Endothelial cell of umbilical vein (primary cell): Measurements from ENCODE around the gene ELMO2. TPM values are rescaled to one million over a fixed set of nuclear protein-coding genes. Genes with fewer than 3 reads are reported as not detected.

ENCODE experiments used
- BruUV-seq: library from RNA; stranded (reverse); fragments of 400-500 nt; replicated peaks from 2 replicates; lab custom pipeline; 2021; lab: Mats Ljungman, UMichigan
- CTCF ChIA-PET: fragments of 300-600, 350-600 bp; sonication (Branson Sonifier 250); formaldehyde crosslinking; loops from one replicate; lab custom pipeline; 2021; ENCODE audit warnings: antibody characterized with exemption, inconsistent platforms; lab: Charles Lee
- POLR2A ChIA-PET: fragments of 300-600, 350-600 bp; sonication (Branson Sonifier 250); formaldehyde crosslinking; loops from one replicate; lab custom pipeline; 2021; ENCODE audit warnings: antibody characterized with exemption, inconsistent platforms; lab: Charles Lee
- DNase-seq: peaks from one replicate; pipeline ENCODE4 v3.0.0-alpha.2; 2011; ENCODE audit warnings: low read depth, low spot score
- FAIRE-seq: peaks from 2 replicates; lab custom pipeline; 2011; peaks lifted over from hg19 to GRCh38; lab: Jason Lieb, UNC
- H2AFZ ChIP-seq: 2 replicates; pipeline ENCODE4 v1.6.0; 2012; ENCODE audit warnings: low read depth, low read length, control low read depth, inconsistent platforms
- H3K27ac ChIP-seq: 2 replicates; pipeline ENCODE4 v1.5.1; 2011; ENCODE audit warnings: low read depth, mild to moderate bottlenecking, control low read depth, low read length, moderate library complexity; ENCODE audit not compliant: insufficient read depth
- H3K27me3 ChIP-seq, 2 experiments: 2 replicates each; pipeline versions ENCODE4 v1.6.0 to v1.6.1; 2011; ENCODE audit warnings: low read length in 2 of 2, mixed read lengths in 1 of 2; ENCODE audit not compliant: control insufficient read depth in 2 of 2, insufficient read depth in 2 of 2
- H3K36me3 ChIP-seq, 2 experiments: 2 replicates in 1 of 2; 3 replicates in 1 of 2; pipeline ENCODE4 v1.5.1; 2011; ENCODE audit warnings: low read length in 2 of 2, mild to moderate bottlenecking in 1 of 2, moderate library complexity in 1 of 2; ENCODE audit not compliant: control insufficient read depth in 2 of 2, insufficient read depth in 2 of 2; ENCODE audit errors: extremely low read depth in 1 of 2
- H3K4me1 ChIP-seq: 3 replicates; pipeline ENCODE4 v1.5.1; 2011; ENCODE audit warnings: mild to moderate bottlenecking, low read length; ENCODE audit not compliant: control insufficient read depth, insufficient read depth; ENCODE audit errors: extremely low read depth
- H3K4me2 ChIP-seq: 2 replicates; pipeline ENCODE4 v1.6.1; 2011; ENCODE audit warnings: low read length, control low read depth, mixed read lengths; ENCODE audit not compliant: insufficient read depth
- H3K4me3 ChIP-seq, 3 experiments: fragments of 200-600 bp in 1 of 3; sonication (generic), shearing (Covaris generic) in 1 of 3; replicated peaks in 1 of 3; 2 replicates each; pipeline ENCODE4 v1.5.1; 2011 to 2016; ENCODE audit warnings: control low read depth in 3 of 3, low read length in 3 of 3, mild to moderate bottlenecking in 2 of 3, inconsistent platforms in 1 of 3, low read depth in 1 of 3, moderate library complexity in 1 of 3; ENCODE audit not compliant: insufficient read depth in 1 of 3
- H3K79me2 ChIP-seq: 2 replicates; pipeline ENCODE4 v1.6.0; 2012; ENCODE audit warnings: low read length, inconsistent platforms; ENCODE audit not compliant: control insufficient read depth, insufficient read depth
- H3K9ac ChIP-seq: replicated peaks from 2 replicates; pipeline ENCODE3; 2011; ENCODE audit warnings: low read length, control low read depth; ENCODE audit not compliant: insufficient read depth; ENCODE audit errors: extremely low read depth
- H3K9me1 ChIP-seq: replicated peaks from 3 replicates; pipeline ENCODE4 v1.6.0; 2011; ENCODE audit warnings: mild to moderate bottlenecking, low read length; ENCODE audit not compliant: control insufficient read depth, insufficient read depth; ENCODE audit errors: extremely low read depth
- H3K9me3 ChIP-seq: replicated peaks from 2 replicates; pipeline ENCODE4 v1.5.1; 2012; ENCODE audit warnings: low read length, inconsistent platforms; ENCODE audit not compliant: control insufficient read depth, insufficient read depth
- H4K20me1 ChIP-seq: replicated peaks from 2 replicates; pipeline ENCODE3; 2011; ENCODE audit warnings: mild to moderate bottlenecking, low read length; ENCODE audit not compliant: control insufficient read depth, insufficient read depth; ENCODE audit errors: extremely low read depth
- EZH2 ChIP-seq: IDR thresholded peaks from 2 replicates; pipeline ENCODE4 v1.6.1; 2012; ENCODE audit warnings: borderline replicate concordance, low read depth, mild to moderate bottlenecking, moderate library complexity, low read length, inconsistent platforms; ENCODE audit not compliant: severe bottlenecking
- FOS ChIP-seq: IDR thresholded peaks from 2 replicates; pipeline ENCODE4 v1.6.1; 2011; ENCODE audit warnings: mild to moderate bottlenecking, low read length, moderate library complexity, borderline replicate concordance; ENCODE audit not compliant: insufficient read depth
- GATA2 ChIP-seq: IDR thresholded peaks from 2 replicates; pipeline ENCODE4 v1.7.0; 2011; ENCODE audit warnings: low read depth, mild to moderate bottlenecking, moderate library complexity, mixed read lengths, low read length; ENCODE audit not compliant: insufficient read length, insufficient read depth
- JUN ChIP-seq: IDR thresholded peaks from 2 replicates; pipeline ENCODE4 v1.6.1; 2011; ENCODE audit warnings: borderline replicate concordance, low read depth; ENCODE audit not compliant: insufficient read length, insufficient read depth
- MAX ChIP-seq: IDR thresholded peaks from 2 replicates; pipeline ENCODE4 v1.6.1; 2011; ENCODE audit not compliant: insufficient read depth, insufficient read length
- MYC ChIP-seq: IDR thresholded peaks from one replicate; pipeline ENCODE4 v1.6.1; 2011; ENCODE audit warnings: mild to moderate bottlenecking, low read depth, low read length
- POLR2A ChIP-seq: IDR thresholded peaks from 2 replicates; pipeline ENCODE4 v1.6.1; 2012; ENCODE audit warnings: low read depth, mild to moderate bottlenecking, control low read depth, low read length
- POLR2AphosphoS5 ChIP-seq: IDR thresholded peaks from 2 replicates; pipeline ENCODE4 v1.6.1; 2012; ENCODE audit warnings: low read depth, mild to moderate bottlenecking, control low read depth, low read length, moderate library complexity; ENCODE audit not compliant: insufficient read depth
- dilution Hi-C: fragments of 300-500 bp; cut with MboI; formaldehyde crosslinking; loops from one replicate; pipeline ENCODE4 v1.15.0; 2019; ENCODE audit warnings: low sequenced_read_pairs; ENCODE audit not compliant: extremely low pct_ligation_motif_present
- intact Hi-C: fragments of 100-400 bp; cut with micrococcal nuclease; formaldehyde crosslinking; loops from one replicate; pipeline ENCODE4 v1.10.0; 2022
- polyA plus RNA-seq, 4 experiments: library from polyadenylated mRNA; depleted of rRNA in 3 of 4; stranded (reverse) in 3 of 4; unstranded in 1 of 4; fragments of >200 nt; gene quantifications; 2 replicates each; pipeline versions ENCODE4 v1.2.1 to v1.2.3, GENCODE V29; 2011 to 2012; ENCODE audit warnings: missing spikeins in 1 of 4
- total RNA-seq: library from RNA; stranded (reverse); gene quantifications from 2 replicates; pipeline ENCODE4 v1.2.3, GENCODE V29; 2021
- TF ChIP-seq, protein P1 (sequence below), 2 donors: IDR thresholded peaks; 1 replicate in 1 of 2; 2 replicates in 1 of 2; pipeline ENCODE4 v1.5.1; 2011; ENCODE audit warnings: low read length in 2 of 2, mild to moderate bottlenecking in 2 of 2, moderate library complexity in 2 of 2, control low read depth in 1 of 2, inconsistent platforms in 1 of 2, low read depth in 1 of 2; ENCODE audit not compliant: insufficient read depth in 1 of 2; ENCODE audit errors: extremely low read depth in 1 of 2

Gene ELMO2
- total and polyA plus RNA-seq, 2 donors (not counting 3 experiments of a cell fraction or from before 2014, with no cell fraction given), result 35.1 to 43.5 TPM

DNA sequence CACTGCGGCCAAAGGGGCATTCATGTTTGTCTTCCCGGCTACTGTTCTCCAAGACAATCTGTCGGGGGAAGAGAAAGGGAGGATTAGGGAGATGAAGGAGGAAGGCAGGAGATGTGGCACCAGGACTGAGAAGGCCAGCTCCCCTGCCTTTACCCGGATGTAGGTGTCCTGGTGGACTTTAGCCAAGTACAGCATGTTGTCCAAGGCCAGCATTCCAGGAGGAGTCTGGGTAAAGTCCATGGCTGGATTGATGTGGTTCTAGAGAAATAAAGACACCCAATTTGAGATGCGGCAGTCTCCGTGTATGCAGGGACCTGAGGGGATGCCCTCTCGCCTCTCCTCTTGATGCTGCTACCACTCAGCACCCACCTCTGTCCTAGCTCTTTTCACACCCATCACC, 32.0 kb downstream of the ELMO2 start:
- CTCF ChIA-PET, result interaction anchor here (0.7 kb wide), 1 partner anchor 10 kb away, joined by 3 read pairs; no protein-coding TSS in a partner anchor
- Histone ChIP-seq H4K20me1 (no peaks in the 10 kb centered on the region), H3K79me2 (no peaks in the 10 kb centered on the region), H3K36me3 (peaks cover 16 to 51% of the 10 kb centered on the region in 2 experiments), H3K4me2 (no peak overlapping the region), H3K9me3 (no peaks in the 10 kb centered on the region), H3K4me3 (no peak overlapping the region), H3K4me1 (no peaks in the 10 kb centered on the region), H3K9me1 (no peaks in the 10 kb centered on the region), H3K27ac (no peak overlapping the region), H3K27me3 (no peaks in the 10 kb centered on the region), H3K9ac (no peak overlapping the region), H2AFZ (no peak overlapping the region)
- DNase-seq (no peak), FAIRE-seq (no peak)
- intact Hi-C loops (no loop called here), dilution Hi-C loops (no loop called here)
- POLR2A ChIA-PET, result no interaction called here
- TF ChIP-seq POLR2A, result no peak
- TF ChIP-seq GATA2, result no peak
- no peak for TF ChIP-seq MAX
- TF ChIP-seq, protein P1, sequence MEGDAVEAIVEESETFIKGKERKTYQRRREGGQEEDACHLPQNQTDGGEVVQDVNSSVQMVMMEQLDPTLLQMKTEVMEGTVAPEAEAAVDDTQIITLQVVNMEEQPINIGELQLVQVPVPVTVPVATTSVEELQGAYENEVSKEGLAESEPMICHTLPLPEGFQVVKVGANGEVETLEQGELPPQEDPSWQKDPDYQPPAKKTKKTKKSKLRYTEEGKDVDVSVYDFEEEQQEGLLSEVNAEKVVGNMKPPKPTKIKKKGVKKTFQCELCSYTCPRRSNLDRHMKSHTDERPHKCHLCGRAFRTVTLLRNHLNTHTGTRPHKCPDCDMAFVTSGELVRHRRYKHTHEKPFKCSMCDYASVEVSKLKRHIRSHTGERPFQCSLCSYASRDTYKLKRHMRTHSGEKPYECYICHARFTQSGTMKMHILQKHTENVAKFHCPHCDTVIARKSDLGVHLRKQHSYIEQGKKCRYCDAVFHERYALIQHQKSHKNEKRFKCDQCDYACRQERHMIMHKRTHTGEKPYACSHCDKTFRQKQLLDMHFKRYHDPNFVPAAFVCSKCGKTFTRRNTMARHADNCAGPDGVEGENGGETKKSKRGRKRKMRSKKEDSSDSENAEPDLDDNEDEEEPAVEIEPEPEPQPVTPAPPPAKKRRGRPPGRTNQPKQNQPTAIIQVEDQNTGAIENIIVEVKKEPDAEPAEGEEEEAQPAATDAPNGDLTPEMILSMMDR (IDR thresholded peaks at IDR 0.05; ENCODE audit: extremely low read depth in 1 of 2, insufficient read depth in 1 of 2, low read depth in 1 of 2, low read length in 2 of 2), result no peak
- no TSS peak for BruUV-seq

DNA sequence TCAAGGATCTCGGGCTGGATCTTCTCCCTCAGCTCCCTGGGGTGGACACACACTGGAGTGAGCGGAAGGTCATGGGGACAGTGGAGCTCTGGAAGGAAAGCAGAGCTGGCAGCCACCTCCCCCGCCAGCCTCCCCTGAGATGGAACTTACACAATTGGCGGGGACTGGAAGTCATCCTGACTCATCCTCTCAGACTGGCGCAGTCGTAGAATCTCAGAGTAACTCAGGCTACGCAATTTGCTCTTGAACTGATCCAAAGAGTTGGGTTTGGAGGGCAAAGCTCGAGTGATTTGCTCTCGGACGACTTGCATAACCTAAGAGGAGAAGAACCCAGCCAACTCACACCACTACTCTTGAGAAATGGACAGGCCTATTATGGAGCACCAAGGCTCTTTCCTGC, 34.8 kb downstream of the ELMO2 start:
- no TSS peak for BruUV-seq

More for the DNA sequence above, 34.8 kb downstream of the ELMO2 start:
- H3K9me3 ChIP-seq, result no peaks in the 10 kb centered on the region
- no peak overlapping the region for H3K27ac ChIP-seq
- POLR2A ChIA-PET, result no interaction called here
- intact Hi-C loops, result no loop called here
- CTCF ChIA-PET, result interaction anchor here (1.6 kb wide), 1 partner anchor 23 kb away, joined by 3 read pairs; no protein-coding TSS in a partner anchor
- no peak overlapping the region for H2AFZ ChIP-seq
- dilution Hi-C loops, result no loop called here
- no peaks in the 10 kb centered on the region for H3K9me1 ChIP-seq
- no peaks in the 10 kb centered on the region for H4K20me1 ChIP-seq
- H3K4me1 ChIP-seq, result no peaks in the 10 kb centered on the region
- no peaks in the 10 kb centered on the region for H3K27me3 ChIP-seq
- no peak overlapping the region for H3K4me2 ChIP-seq
- no peak overlapping the region for H3K4me3 ChIP-seq
- DNase-seq (no peak), FAIRE-seq (no peak)
- H3K9ac ChIP-seq, result no peak overlapping the region
- peaks cover 15 to 61% of the 10 kb centered on the region in 2 experiments for H3K36me3 ChIP-seq
- no peak for TF ChIP-seq MYC
- TF ChIP-seq POLR2A, result no peak
- no peak for TF ChIP-seq EZH2
- TF ChIP-seq, protein P1 (IDR thresholded peaks at IDR 0.05; ENCODE audit: extremely low read depth in 1 of 2, insufficient read depth in 1 of 2, low read depth in 1 of 2, low read length in 2 of 2), result no peak
- TF ChIP-seq GATA2, result no peak
- no peak for TF ChIP-seq MAX
- TF ChIP-seq POLR2AphosphoS5, result no peak
- TF ChIP-seq JUN, result no peak
- TF ChIP-seq FOS, result no peak
- no peaks in the 10 kb centered on the region for H3K79me2 ChIP-seq
